Measurements from ENCODE around the gene ZBTB20.

ZBTB20 gene

DNA sequence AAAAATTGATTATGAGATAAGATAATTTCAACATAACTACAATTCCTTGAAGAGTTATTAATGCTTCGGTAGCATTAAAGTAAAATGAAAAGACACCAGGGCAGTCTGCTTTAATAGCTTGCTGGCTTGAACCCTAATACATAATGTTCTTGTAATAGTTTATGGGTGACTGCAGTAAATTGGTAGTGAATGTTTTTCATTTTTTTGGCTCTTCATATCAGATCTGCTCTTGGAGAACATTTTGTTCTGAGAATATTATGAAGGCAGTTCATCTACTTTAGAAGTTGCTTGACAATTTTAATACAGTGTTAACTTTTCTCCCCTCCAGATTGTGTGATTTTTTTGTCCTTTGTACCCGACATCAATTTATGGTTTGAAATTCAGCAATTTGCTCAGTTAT, 128.4 kb downstream of the ZBTB20 start:
- DNase-seq = no peak

GRCh38 chr3:115007966-115008365, 139.1 kb downstream of the ZBTB20 start:
- DNase-seq = no peak

- peak; percentile 47 for DNase-seq
Observed at GRCh38 chr3:115004201-115005140, 142.6 kb downstream of the ZBTB20 start.

DNA sequence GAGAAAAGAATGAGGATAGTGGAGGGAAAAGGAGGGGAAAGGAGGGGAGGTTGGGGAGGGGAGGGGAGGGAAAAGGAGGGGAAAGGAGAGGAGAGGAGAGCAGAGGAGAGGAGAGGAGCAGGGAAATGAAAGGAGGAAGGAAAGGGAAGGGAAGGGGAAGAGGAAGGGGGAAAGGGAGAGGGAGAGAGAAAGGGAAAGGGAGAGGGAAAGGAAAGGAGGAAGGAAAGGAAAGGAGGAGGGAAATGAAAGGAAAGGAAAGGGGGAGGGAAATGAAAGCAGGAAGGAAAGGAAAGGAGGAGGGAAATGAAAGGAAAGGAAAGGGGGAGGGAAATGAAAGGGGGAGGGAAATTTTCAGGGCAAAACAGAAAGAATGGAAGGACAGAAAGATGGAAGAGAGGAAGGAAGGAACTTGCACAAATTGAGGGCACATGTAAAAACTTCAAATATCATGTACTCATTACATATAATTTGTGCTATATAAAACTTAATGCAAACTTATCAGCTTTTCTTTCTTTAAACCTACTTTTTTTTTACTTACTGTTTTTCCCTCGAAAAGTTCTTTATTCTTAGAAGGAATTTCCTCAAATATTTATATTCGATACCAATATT, 148.0 kb downstream of the ZBTB20 start:
- no peak for DNase-seq

DNA sequence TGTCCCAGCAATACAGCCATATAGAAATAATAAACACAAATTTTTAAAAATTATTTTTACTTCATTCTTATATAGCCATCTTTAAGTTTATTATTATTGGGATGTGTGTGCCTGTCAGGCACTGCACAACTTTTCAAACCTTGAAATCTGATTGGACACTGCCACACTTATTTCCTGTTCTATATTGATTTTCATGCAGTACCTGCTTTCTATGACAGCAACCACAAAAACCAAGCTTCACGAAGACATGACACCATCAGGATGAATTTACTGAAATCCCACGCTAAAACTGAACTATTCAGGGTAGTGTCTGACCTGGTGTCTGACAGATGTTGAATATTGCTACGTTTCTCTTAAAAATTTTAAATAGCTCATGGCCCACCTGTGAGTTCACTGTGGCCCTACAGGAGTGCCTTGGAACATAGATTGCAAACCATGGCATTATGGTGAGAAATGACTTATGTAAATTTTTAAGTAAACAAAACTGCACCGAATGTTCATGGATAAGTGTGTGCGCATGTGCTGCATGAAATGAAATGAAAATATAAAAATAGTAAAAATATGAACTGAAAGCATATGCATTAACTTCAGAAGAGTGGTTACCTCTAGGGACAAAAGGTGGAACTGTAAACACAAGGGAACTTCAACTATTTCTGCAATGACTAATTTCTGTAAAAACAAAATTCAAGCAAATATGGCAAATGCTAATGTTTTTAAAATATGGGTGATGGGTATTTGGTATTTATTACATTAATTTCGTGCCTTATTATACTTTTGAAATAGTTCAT, 152.3 kb downstream of the ZBTB20 start:
- DNase-seq = no peak

- no peak for DNase-seq
Observed at GRCh38 chr3:114985776-114986175, 161.3 kb downstream of the ZBTB20 start.

DNA sequence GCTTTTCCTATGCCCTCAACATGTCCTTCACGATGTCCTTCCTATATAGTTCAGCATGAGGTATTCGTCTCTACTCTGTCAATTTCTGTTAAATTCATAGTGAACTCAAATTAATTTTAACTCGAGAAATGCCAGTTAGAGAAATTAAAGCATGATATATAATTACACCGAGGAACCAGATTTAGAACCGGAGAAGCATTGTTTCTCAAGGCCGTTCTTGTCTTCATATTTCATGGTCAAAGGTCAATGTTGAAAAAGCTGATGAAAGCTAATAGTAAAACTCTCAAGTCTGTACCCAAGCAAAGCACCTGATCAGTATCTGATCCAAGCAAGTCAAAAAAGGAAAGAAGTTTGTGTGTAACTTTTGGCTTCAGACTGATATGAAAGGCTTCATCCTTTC, 163.8 kb downstream of the ZBTB20 start:
- DNase-seq = no peak

DNA sequence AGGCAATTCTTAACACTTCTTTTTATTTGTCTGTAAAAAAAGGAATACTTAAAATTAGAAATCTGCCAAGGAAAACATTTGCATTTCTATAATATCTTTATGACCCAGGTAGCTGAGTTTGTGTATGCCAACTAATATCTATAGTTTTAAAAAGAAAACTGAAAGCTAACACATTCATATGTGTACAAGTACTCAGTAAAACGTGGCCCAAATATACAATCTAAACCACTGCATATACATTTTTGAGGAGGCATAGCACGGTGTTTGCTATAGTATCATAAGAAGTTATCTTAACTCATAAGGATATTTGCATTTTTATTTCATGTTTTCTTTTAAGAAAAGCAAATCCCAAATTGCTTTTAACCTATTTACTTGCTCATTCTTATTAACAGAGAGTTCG, 172.7 kb downstream of the ZBTB20 start:
- no peak for DNase-seq

DNA sequence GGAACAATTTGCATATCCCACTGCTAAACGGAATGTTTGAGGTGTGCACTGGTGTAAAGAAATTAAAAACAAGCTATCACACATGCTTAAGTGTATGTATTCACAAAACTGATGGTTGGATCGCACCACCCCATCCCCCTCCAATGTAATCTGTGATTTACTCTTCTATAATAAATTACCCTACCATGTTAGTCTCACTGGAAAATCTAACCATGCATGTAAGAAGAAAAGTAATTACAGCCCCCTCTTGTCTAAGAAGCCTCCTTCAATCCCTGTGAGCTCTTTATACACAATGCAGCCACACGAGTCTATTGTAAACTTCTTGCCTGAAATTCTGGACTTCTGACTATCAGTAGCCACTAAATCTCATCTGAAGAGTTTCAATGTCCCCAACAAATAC, 173.6 kb downstream of the ZBTB20 start:
- DNase-seq = peak; percentile 82

DNA sequence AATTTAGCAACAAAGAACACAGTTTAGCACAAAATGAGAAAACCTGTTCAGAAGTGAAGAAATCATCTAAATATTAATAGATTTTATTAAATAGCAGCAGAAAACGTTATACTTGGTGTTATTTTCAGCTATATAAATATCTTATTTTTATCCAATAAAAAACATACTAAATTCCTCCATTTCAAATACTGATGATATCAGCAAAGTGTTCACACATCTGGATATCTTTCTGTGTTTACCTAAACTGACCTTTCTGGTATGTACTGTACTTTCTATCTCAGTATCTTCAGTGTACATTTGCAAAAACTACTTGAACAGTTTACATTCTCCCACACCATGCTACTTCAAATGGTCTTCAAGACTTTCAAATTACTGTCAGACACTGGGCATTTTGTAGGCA, 179.9 kb downstream of the ZBTB20 start:
- DNase-seq = no peak

- no peak for DNase-seq
Observed at GRCh38 chr3:114962189-114962588, 184.9 kb downstream of the ZBTB20 start.

- no peak for DNase-seq
Observed at GRCh38 chr3:114958930-114959329, 188.2 kb downstream of the ZBTB20 start.

- no peak for DNase-seq
Observed at GRCh38 chr3:114953800-114954199, 193.3 kb downstream of the ZBTB20 start.

- no peak for DNase-seq
Observed at GRCh38 chr3:114953215-114953799, 193.8 kb downstream of the ZBTB20 start.

- DNase-seq = no peak
Observed at GRCh38 chr3:114942773-114943172, 204.3 kb downstream of the ZBTB20 start.

DNA sequence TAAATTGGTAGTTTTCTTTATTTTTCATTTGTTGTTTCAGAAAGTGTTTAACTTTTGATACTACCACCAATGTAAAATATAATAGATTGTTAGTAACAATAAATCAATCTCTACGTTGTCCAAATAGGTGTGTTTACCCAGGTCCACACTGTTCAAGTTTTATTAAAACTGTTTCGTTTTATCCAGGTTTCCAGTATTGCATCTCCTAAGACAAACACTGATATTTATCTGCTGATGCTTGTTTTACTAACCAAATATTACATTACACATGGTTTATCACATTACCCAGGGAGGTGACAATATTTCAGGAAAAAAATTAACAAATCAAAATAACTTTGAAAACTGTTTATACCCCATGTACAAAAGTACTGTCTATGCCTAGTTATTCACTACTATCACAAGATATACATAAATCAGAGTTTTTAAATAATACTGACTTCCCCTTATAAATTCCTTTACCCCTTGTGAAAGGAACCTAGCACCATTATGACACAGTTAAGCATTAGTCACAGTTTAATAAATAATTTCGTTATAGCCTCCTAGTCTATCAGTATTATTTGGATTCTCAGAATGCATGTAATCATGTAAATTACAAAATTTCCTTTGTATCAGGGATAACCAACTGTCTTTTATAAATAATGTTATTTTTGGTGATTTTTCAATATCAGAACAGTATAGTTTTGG, 205.3 kb downstream of the ZBTB20 start:
- DNase-seq = no peak

DNA sequence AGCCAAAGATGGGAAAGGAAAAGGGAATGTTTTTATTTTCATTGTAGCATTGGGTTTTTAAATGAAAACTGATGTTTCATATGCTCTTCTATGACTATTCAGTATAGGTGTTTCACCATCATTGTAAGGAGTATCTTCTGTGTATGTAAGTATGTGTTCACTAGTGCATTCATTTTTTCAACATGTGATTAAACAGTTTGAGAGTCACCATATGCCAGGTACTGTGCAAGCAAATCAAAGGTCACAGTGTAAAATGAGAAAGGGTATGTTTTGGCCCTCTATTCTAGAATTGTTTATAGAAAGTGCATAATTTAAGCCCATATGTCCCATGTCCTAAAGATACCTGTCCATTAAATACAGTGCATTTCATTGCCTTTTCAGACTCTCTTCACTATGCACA, 207.2 kb downstream of the ZBTB20 start:
- DNase-seq = no peak

DNA sequence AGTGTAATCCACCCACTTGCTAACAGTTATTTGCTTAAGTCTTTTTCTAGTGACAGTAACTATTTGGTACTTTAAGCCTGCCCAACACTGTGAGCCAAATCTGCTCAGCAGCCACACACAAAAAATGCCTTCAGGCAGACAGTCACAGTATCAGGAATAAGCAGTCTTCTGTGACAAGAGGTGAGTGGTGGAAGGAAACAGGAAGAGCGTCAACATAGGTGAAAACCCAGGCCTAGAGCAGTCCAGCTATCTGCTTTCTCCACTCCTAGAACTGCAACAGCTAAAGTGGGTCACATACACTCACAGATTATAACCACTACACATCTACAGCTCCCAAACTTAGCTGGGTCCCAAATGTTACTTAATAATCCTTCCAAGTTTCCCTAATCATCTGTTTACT, 213.7 kb downstream of the ZBTB20 start:
- DNase-seq = no peak

DNA sequence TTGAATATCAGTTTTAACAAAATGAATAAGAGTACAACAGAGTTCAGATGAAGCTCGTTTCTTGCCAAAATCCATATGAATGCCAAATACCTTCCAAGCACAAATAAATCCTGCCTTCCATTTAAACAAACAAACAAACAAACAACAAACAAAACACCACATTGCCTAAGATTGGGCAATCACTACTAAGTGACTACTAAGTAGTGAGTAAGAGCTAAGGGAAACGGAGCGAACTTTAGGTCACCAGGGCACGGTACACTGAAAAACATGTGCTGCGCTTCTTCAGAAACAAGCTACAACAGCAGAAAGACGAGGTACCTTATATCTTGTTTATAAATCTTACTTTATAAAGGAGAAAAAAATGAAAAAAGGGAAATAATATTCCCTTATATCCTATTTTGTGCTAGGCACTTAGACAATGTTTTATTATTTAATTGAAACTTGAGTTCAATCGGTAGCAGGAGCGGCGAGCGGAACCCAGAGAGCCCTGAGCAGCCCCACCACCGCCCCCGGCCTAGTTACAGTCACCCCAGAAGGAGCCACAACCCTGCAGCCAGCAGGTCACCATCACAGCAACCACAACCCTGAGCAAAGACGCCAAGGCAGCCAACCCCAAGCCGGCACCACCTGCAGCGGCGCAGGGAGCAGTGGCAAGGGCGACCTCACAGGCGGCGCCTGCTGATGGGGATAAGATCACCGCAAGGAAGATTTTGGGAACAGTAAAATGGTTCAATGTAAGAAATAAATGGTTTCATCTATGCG, 216.9 kb downstream of the ZBTB20 start:
- no peak for DNase-seq

GRCh38 chr3:114928989-114929640, 218.0 kb downstream of the ZBTB20 start:
- DNase-seq = no peak

- DNase-seq = no peak
Observed at GRCh38 chr3:114904633-114905032, 242.5 kb downstream of the ZBTB20 start.

Measured in DMS79 treated with DMSO at 0.1 percent for 48 hours (cell line).